Endometrial microvascular endothelial cells (primary cell): Measurements from ENCODE around the gene CYB561. TPM values are rescaled to one million over a fixed set of nuclear protein-coding genes. Genes with fewer than 3 reads are reported as not detected.
"Not testable (repeated sequence)": the region's sequence is repeated elsewhere in the genome, so short reads cannot be mapped to it uniquely, and the experiment has no call there.

ENCODE experiments used
- in situ Hi-C: cut with HindIII; loops from 2 replicates; pipeline ENCODE4 v1.10.0; 2017; ENCODE audit warnings: low sequenced_read_pairs, low pct_unique_long_range_greater_than_20kb; ENCODE audit errors: inconsistent ontology term
- total RNA-seq: library from RNA; depleted of rRNA; stranded (reverse); fragments of >200 nt; gene quantifications from one replicate; pipeline ENCODE4 v1.2.3, GENCODE V29; 2015; ENCODE audit errors: inconsistent ontology term

The CYB561 gene
- total RNA-seq, 1 donor from 2014 or later = 17.2 TPM

GRCh38 chr17:63480192-63480784 is 34.2 kb upstream of the CYB561 start:
- in situ Hi-C loops = no loop called here

- in situ Hi-C loops = no loop called here
Measured at GRCh38 chr17:63479495-63480184, 33.5 kb upstream of the CYB561 start.

GRCh38 chr17:63478814-63479494 is 32.8 kb upstream of the CYB561 start:
- in situ Hi-C loops = no loop called here

GRCh38 chr17:63477480-63478440 is 31.7 kb upstream of the CYB561 start:
- in situ Hi-C loops = no loop called here

GRCh38 chr17:63476854-63477479 is 30.9 kb upstream of the CYB561 start, which contains the start of gene ACE:
Gene ACE, plus strand, starts transcription at chr17:63477061. Its CDS starts 34 bp downstream, at chr17:63477095.
- in situ Hi-C loops = no loop called here

GRCh38 chr17:63476459-63476853 is 30.4 kb upstream of the CYB561 start:
- in situ Hi-C loops = no loop called here

GRCh38 chr17:63475491-63476412 is 29.6 kb upstream of the CYB561 start:
- in situ Hi-C loops = no loop called here

- in situ Hi-C loops = no loop called here
Measured at GRCh38 chr17:63474586-63475460, 28.7 kb upstream of the CYB561 start.

- in situ Hi-C loops = no loop called here
Measured at GRCh38 chr17:63474174-63474573, 28.1 kb upstream of the CYB561 start.

GRCh38 chr17:63468099-63468498 is 22.0 kb upstream of the CYB561 start:
- in situ Hi-C loops = not testable (repeated sequence)

GRCh38 chr17:63464691-63465236 is 18.7 kb upstream of the CYB561 start:
- in situ Hi-C loops = no loop called here

GRCh38 chr17:63463771-63464170 is 17.7 kb upstream of the CYB561 start:
- in situ Hi-C loops = no loop called here

- in situ Hi-C loops = no loop called here
Measured at GRCh38 chr17:63460018-63460417, 13.9 kb upstream of the CYB561 start.

- in situ Hi-C loops = no loop called here
Measured at GRCh38 chr17:63458478-63458877, 12.4 kb upstream of the CYB561 start.

- in situ Hi-C loops = no loop called here
Measured at GRCh38 chr17:63455417-63455816, 9.3 kb upstream of the CYB561 start.

GRCh38 chr17:63454915-63455314 is 8.8 kb upstream of the CYB561 start:
- in situ Hi-C loops = no loop called here
